ENCODE measurements around the gene HIP1.
"Not testable (repeated sequence)": the region's sequence is repeated elsewhere in the genome, so short reads cannot be mapped to it uniquely, and the experiment has no call there.

The HIP1 gene

DNA sequence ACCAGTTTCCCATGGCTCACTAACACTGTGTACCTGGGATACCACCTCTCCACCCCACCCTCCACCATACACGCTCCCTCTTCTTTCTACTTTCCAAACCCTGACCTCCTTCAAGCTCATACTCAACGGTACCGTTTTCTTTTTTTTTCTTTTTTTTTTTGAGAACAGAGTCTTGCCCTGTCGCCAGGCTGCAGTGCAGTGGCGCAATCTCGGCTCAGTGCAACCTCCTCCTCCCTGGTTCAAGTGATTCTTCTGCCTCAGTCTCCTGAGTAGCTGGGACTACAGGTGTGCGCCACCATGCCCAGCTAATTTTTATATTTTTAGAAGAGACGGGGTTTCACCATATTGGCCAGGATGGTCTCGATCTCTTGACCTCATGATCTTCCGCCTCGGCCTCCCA, 129.3 kb downstream of the HIP1 start:
- not testable (repeated sequence) for DNase-seq (ENCODE audit: low read depth)

GRCh38 chr7:75608451-75609122, 130.2 kb downstream of the HIP1 start:
- no peak for DNase-seq (ENCODE audit: low read depth)

- no peak for DNase-seq (ENCODE audit: low read depth)
Measured at GRCh38 chr7:75604408-75604807, 134.3 kb downstream of the HIP1 start.

DNA sequence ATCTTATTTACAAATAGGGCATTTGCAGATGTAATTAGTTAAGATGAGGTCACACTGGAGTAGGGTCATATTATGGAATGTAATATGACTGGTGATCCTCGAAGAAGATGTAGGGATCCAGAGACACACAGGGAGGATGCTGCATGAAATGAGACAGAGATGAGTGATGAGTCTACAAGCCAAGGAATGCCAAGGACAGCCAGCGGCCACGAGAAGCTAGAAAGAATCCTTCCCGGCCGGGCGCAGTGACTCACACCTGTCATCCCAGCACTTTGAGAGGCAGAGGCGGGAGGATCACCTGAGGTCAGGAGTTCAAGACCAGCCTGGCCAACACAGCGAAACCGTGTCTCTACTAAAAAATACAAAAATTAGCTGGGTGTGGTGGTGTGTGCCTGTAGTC, 135.9 kb downstream of the HIP1 start:
- DNase-seq (ENCODE audit: low read depth) = not testable (repeated sequence)

DNA sequence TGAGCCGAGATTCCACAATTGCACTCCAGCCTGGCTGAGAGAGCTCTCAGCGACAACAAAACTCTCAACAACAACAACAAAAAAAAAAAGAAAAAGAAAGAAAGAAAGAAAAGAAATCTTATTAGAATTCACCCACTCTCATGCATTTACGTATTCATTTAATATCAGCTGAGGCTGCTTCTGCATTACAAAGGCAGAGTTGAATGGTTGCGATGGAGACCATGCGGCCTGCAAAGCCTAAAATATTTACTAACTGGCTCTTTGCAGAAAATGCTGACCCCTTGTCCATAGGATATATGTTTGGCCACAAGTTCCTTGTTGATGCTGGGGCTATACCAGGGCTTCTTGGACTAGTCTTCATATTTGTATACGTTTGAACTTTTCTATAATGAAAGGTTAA, 137.2 kb downstream of the HIP1 start:
- DNase-seq (ENCODE audit: low read depth) = no peak

DNA sequence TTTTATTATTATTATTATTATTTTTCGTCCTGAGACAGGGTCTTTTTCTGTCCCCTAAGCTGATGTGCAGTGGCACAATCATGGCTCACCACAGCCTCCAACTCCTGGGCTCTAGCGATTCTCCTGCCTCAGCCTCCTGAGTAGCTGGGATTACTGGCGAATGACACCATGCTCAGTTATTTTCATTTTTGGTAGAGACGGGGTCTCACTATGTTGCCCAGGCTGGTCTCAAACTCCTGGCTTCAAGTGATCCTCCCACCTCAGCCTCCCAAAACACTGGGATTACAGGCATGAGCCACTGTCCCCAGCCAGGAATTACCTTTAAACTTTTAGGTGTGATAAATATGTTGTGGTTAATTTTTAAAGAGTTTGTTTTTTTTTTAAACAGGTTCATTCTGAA, 138.0 kb downstream of the HIP1 start:
- DNase-seq (ENCODE audit: low read depth) = not testable (repeated sequence)

DNA sequence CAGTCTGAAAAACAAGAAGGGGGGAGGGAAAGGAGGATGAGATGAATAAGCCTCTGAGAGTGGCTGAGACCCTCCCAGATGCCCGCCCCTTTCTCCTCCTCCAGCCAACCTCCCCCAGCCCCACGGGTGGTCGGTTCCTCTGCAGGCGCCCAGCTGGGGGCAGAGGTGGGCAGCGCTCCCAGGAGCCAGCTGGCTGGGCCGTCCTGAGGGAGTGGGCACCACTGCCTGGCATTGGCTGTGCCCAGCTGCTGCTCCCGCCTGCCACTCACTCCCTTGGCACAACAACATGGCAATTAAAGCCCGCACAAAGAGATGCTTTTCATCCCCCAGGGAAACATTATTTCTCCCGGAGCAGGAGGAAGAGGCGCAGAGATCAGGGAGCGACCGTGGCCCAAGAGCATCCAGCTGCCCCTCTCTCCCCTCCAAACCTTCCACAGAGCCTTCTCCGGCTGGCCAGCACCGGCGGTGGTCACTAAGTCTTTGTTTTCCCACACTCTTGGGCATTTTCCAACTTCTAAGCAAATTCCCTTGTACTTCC, 139.4 kb downstream of the HIP1 start:
- no peak for DNase-seq (ENCODE audit: low read depth)

- no peak for DNase-seq (ENCODE audit: low read depth)
Measured at GRCh38 chr7:75596727-75597614, 141.8 kb downstream of the HIP1 start.

DNA sequence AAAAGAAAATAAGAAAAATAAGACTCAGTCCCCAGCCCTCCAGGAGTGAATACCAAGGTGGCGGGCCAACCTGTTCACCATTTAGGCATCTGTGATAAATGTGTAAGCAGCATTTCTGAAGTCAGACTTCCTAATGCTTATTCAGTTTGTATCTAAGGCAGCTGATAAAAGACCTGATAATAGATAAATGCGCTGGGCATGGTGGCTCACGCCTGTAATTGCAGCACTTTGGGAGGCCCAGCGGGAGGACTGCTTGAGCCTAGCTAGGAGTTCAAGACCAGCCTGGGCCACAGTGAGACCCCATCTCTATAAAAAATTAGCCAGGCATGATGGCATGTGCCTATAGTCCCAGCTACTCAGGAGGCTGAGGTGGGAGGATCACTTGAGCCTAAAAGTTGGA, 143.0 kb downstream of the HIP1 start:
- DNase-seq (ENCODE audit: low read depth) = no peak

DNA sequence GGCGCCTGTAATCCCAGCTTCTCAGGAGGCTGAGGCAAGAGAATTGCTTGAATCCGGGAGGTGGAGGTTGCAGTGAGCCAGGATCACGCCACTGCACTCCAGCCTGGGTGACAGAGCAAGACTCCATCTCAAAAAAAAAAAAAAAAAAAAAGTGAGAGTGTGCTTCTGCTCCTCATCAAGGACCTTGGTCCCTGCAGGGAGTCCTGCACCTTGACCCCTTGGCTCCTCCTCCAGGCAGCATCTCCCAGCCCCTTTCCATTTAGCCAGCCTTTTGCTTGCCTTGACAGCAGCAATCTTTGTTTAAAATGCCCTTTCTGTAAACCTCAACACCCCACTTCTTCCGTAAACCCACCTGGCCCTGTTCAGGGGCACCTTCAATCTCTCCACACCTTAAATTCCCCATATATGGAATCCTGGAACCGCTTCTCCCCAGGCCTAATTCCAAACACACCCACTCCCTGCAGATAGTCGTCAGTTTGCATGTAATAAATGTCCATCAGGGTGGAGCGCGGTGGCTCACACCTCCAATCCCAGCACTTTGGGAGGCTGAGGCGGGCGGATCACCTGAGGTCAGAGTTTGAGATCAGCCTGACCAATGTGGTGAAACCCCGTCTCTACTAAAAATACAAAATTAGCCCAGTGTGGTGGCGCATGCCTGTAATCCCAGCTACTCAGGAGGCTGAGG, 145.1 kb downstream of the HIP1 start:
- not testable (repeated sequence) for DNase-seq (ENCODE audit: low read depth)

DNA sequence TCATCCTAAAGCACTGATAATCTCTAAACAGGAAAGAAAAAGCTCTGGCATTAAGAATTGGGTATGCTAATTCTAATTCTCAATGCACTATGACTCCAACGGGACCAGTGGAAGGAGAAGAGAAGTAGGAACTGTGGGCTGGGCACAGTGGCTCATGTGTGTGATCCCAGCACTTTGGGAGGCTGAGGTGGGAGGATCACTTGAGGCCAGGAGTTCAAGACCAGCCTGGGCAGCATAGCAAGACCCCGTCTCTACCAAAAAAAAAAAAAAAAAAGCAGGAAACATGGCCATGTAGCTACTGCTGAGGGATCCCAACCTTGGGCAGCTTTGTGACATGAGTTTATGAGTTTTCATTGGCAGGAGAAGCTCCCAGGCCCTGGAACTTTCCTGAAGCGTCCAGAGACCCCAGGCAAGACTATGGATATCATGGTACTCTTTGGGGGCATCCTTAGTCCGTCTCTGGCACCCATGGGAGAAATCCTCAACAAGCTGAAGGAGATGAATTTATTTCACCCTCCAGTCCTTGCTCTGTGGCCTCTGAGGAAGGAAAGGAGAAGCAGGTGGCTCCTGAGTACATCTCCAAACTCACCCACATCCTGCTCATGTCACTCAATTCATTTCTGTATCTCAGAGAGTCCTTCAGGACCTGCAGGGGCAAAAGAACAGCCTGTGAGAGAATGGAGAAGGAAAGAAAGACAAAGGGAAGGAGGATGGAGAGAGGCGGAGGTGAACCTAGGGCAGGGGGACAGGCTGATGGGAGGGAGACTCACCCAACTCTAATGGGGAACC, 147.1 kb downstream of the HIP1 start:
- DNase-seq (ENCODE audit: low read depth) = no peak

- no peak for DNase-seq (ENCODE audit: low read depth)
Measured at GRCh38 chr7:75590373-75591005, 148.3 kb downstream of the HIP1 start.

DNA sequence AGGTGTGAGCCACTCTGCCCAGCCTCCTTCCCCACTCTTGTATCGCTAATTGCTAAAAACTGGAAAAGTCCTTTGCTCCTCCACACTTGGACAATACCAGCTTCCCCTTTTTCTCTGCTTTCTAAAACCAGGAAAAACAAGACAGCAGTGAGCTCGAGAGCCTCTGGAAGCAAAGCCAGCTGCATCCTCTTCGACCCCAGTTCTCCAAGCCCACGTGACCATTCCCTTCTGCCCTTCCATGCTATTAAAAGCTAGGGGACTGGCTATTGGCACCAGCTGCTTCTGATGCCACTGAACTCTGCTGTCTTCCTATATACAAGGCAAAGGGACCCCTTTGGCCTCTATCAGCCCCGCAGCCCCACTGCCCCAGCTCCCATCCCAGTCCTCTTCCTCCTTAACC, 154.4 kb downstream of the HIP1 start:
- no peak for DNase-seq (ENCODE audit: low read depth)

- DNase-seq (ENCODE audit: low read depth) = no peak
Measured at GRCh38 chr7:75583255-75583654, 155.5 kb downstream of the HIP1 start.

- no peak for DNase-seq (ENCODE audit: low read depth)
Measured at GRCh38 chr7:75579899-75580298, 158.8 kb downstream of the HIP1 start.

DNA sequence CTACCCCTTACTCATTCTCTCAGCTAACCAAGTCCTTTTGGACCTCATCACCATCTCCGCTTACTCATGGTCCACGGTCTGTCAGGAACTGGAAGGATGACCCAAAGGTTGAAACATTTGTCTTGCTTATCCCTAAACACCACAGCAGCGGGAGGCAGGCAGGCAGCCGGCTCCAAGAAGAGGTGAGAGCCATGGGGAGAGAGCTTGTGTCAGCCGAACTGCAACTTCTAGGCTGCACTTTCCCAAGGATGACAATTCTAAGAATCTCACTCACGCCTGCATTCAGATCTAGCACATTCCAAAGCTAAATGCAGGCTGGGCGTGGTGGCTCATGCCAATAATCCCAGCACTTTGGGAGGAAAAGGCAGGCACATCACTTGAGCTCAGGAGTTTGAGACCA, 160.7 kb downstream of the HIP1 start:
- DNase-seq (ENCODE audit: low read depth) = no peak

DNA sequence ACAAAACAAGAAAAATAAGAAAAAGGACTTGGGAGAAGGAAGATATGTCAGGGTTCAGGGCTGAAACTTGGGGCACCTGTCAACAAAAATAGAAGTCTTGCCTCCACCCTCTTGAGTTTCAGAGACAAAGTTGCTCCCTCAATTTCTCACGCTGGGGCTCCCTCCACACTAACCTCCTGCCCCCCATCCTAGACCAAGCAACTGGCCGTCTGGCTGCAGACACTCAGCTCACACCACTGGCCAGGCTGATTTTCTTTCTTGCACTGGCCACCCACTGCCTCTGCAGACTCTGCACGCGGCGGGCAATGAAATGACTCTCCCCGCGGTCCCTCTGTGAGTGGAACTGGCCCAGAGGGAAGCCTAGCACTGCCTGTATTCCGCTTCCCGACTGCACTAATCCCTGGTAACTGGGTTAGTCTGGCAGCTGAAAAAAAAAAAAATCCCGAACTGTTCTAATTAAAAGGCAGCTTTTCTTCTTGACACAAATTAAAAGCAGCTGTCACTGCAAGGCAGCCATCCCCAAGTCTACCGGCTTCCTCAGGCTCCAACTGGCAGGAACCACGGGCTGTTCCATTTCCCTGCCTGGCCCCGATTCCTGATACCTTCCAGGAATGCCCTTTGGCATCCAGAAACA, 163.1 kb downstream of the HIP1 start:
- DNase-seq (ENCODE audit: low read depth) = peak; percentile 28

GRCh38 chr7:75573477-75574019, 165.2 kb downstream of the HIP1 start:
- DNase-seq (ENCODE audit: low read depth) = no peak

DNA sequence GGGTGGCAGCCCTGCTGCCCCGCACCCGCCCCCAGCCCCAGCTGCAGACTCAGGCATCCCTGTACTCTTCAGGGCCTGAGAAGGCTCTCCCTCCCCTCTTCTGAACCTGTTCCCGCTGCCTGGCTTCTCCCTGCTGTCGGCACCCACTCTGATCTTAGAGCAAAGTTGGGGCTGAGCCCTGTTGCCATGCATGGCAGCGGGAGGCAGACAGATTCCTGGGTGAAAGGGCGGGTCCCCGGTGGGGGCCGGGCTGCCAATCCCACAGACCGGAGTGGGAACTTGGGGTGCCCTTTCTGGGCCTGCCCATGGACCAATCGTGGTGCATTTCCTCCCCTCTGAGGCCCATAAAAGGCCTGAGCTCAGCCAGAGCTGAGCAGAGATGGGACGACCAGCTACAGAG, 165.9 kb downstream of the HIP1 start:
- no peak for DNase-seq (ENCODE audit: low read depth)

DNA sequence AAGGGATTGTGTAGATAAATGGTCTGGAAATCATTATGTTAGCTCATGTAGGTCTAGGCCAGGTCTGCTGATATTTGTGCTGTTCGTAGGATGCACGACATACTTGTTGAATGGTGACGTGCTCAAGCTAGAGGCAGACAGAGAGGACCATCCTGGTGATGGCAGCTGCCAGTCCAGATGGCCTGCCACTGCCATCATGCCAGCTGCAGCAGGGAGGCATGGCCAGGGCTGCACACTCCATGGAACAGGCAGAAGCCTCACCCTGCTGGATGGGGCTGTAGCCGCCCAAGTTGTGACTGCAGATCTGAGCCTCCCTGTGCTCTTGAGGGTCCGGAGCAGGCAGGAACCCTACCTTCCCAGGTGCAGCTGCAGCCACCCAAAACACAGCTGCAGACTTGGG, 166.3 kb downstream of the HIP1 start:
- DNase-seq (ENCODE audit: low read depth) = no peak

DNA sequence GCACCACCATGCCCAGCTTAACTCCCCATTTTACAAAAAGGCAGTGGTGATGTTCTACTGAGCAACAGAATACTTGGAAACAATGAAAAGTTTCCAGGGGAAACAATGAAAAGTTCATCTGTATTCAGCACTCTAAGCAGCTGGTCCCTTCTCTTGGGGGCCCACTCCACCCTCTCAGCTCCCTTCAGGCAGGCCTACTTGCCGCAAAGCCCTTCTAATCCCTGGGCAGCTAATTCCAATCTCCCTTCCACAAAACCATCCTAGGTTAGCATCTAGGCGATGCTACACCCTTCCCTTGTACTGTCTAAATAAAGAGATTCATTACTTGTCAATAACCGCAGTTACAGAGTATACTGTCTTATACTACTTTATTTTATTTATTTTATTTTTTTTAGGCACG, 167.5 kb downstream of the HIP1 start:
- DNase-seq (ENCODE audit: low read depth) = no peak
